OCI-LY1 (cell line): ENCODE data around the gene IRAG1.

ENCODE experiments used
- H2AFZ ChIP-seq: fragments of 200-600 bp; sonication (generic), shearing (Covaris generic); 2 replicates; pipeline ENCODE4 v1.6.0; 2014; ENCODE audit warnings: antibody characterized with exemption, mild to moderate bottlenecking, low read length
- H3F3A ChIP-seq: fragments of 200-600 bp; sonication (generic), shearing (Covaris generic); 2 replicates; pipeline ENCODE4 v1.6.0; 2014; ENCODE audit warnings: mild to moderate bottlenecking, antibody characterized with exemption, low read length, moderate library complexity; ENCODE audit not compliant: insufficient read depth
- H3K27ac ChIP-seq: fragments of 200-600 bp; sonication (generic); 2 replicates; pipeline ENCODE4 v1.5.1; 2014; ENCODE audit warnings: low read length, mixed run types, mild to moderate bottlenecking, low read depth; ENCODE audit not compliant: poor library complexity, severe bottlenecking
- H3K27me3 ChIP-seq: fragments of 200-600 bp; sonication (generic); 2 replicates; pipeline ENCODE4 v1.6.0; 2014; ENCODE audit warnings: antibody characterized with exemption, mild to moderate bottlenecking, low read length, moderate library complexity; ENCODE audit not compliant: insufficient read depth
- H3K36me3 ChIP-seq: fragments of 200-600 bp; sonication (generic); 2 replicates; pipeline ENCODE4 v1.6.1; 2014; ENCODE audit warnings: mild to moderate bottlenecking, antibody characterized with exemption, low read length, moderate library complexity, mixed read lengths; ENCODE audit not compliant: insufficient read depth
- H3K4me1 ChIP-seq: fragments of 200-600 bp; sonication (generic); 2 replicates; pipeline ENCODE4 v1.5.1; 2014; ENCODE audit warnings: mild to moderate bottlenecking, low read length, moderate library complexity; ENCODE audit not compliant: insufficient read depth, severe bottlenecking
- H3K4me2 ChIP-seq: fragments of 200-600 bp; sonication (generic), shearing (Covaris generic); 2 replicates; pipeline ENCODE4 v1.6.1; 2014; ENCODE audit warnings: low read length
- H3K4me3 ChIP-seq: fragments of 200-600 bp; sonication (generic); 2 replicates; pipeline ENCODE4 v1.5.1; 2014; ENCODE audit warnings: low read length, low read depth, mild to moderate bottlenecking, mixed read lengths; ENCODE audit not compliant: poor library complexity, severe bottlenecking
- H3K79me2 ChIP-seq: fragments of 200-600 bp; shearing (Covaris generic); 2 replicates; pipeline ENCODE4 v1.6.1; 2016; ENCODE audit warnings: mixed run types, low read length, mixed read lengths; ENCODE audit not compliant: insufficient read depth
- H3K9ac ChIP-seq: fragments of 200-600 bp; sonication (generic), shearing (Covaris generic); 2 replicates; pipeline ENCODE4 v1.6.1; 2014; ENCODE audit warnings: mild to moderate bottlenecking, low read length, mixed read lengths
- H3K9me2 ChIP-seq: fragments of 200-600 bp; sonication (generic), shearing (Covaris generic); 2 replicates; pipeline ENCODE4 v1.6.1; 2014; ENCODE audit warnings: low read depth, mild to moderate bottlenecking, low read length, mixed read lengths
- H3K9me3 ChIP-seq: fragments of 200-600 bp; shearing (Covaris generic); 2 replicates; pipeline ENCODE4 v1.6.1; 2014; ENCODE audit warnings: low read length, mixed read lengths
- H4K20me1 ChIP-seq: fragments of 200-600 bp; sonication (generic), shearing (Covaris generic); 2 replicates; pipeline ENCODE4 v1.6.0; 2016; ENCODE audit warnings: mild to moderate bottlenecking, low read length; ENCODE audit not compliant: insufficient read depth
- CTCF ChIP-seq: fragments of 200-600 bp; sonication (generic), shearing (Covaris generic); IDR thresholded peaks from 2 replicates; pipeline ENCODE4 v1.5.1; 2017; ENCODE audit warnings: mild to moderate bottlenecking, antibody characterized with exemption, low read length, moderate library complexity, mixed read lengths
- EZH2 ChIP-seq: fragments of 200-600 bp; sonication (generic), shearing (Covaris generic); IDR thresholded peaks from 2 replicates; pipeline ENCODE4 v1.8.0; 2017; ENCODE audit warnings: borderline replicate concordance, mixed run types, mild to moderate bottlenecking, antibody characterized with exemption, low read length, moderate library complexity, mixed read lengths

Gene IRAG1

DNA sequence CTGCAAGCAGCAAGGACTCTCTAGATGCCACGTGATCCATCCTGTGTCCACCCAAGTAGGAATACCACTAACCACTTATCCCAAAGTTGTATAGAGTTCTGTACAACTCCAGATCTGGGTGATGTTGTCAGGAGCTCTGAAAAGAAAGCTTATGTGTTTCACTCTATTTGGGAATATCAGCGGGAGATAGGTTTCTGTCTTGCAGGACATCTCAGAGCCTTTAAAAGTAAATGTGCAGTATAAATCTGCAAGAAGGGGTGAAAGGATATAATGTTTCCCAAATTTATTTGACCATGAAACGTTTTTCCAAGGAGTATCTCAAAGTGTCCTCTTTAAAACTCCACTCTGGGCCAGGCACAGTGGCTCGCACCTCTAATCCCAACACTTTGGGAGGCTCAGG, 13.9 kb downstream of the IRAG1 start:
- Histone ChIP-seq H3K9ac (no peak overlapping the region), H3K9me2 (no peaks in the 10 kb centered on the region), H4K20me1 (no peaks in the 10 kb centered on the region), H3K27me3 (no peaks in the 10 kb centered on the region), H3K36me3 (no peaks in the 10 kb centered on the region), H3F3A (no peaks in the 10 kb centered on the region), H3K4me1 (no peaks in the 10 kb centered on the region), H2AFZ (no peak overlapping the region), H3K79me2 (no peaks in the 10 kb centered on the region), H3K27ac (no peak overlapping the region), H3K4me2 (no peak overlapping the region), H3K4me3 (no peak overlapping the region), H3K9me3 (no peaks in the 10 kb centered on the region)
- TF ChIP-seq CTCF (no peak), EZH2 (no peak)

GRCh38 chr11:10678101-10678500, 15.5 kb downstream of the IRAG1 start:
- Histone ChIP-seq H3K27ac (no peak overlapping the region), H3F3A (no peaks in the 10 kb centered on the region), H3K4me3 (no peak overlapping the region), H3K9ac (no peak overlapping the region), H4K20me1 (no peaks in the 10 kb centered on the region), H3K9me2 (no peaks in the 10 kb centered on the region), H3K4me1 (no peaks in the 10 kb centered on the region), H3K79me2 (no peaks in the 10 kb centered on the region), H3K9me3 (no peaks in the 10 kb centered on the region), H3K4me2 (no peak overlapping the region), H2AFZ (no peak overlapping the region), H3K36me3 (no peaks in the 10 kb centered on the region), H3K27me3 (no peaks in the 10 kb centered on the region)
- no peak for TF ChIP-seq EZH2
- TF ChIP-seq CTCF, result no peak

DNA sequence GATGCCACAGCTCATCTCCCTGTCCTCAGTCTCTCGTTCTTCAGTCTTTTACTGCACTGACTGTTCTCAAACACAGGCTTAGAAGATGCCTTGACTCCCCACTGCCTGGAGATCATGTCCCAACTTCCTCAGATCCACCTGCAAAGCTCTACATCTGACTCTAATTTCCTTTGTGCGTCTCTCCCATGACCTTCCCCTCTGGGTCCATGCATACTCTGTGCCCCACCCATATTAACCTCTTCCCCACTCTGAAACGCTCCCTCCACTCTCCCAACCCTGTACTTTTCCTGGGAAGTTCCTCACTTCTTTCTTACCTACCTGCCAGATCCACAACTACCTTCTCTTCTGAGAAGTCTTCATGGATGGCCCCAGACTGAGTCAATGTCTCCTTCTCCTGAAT, 16.6 kb downstream of the IRAG1 start:
- Histone ChIP-seq H3K9me2 (no peaks in the 10 kb centered on the region), H3K4me2 (no peak overlapping the region), H3K27ac (no peak overlapping the region), H3K36me3 (no peaks in the 10 kb centered on the region), H3K9ac (no peak overlapping the region), H3K4me1 (no peaks in the 10 kb centered on the region), H2AFZ (no peak overlapping the region), H3F3A (no peaks in the 10 kb centered on the region), H3K4me3 (no peak overlapping the region), H3K9me3 (no peaks in the 10 kb centered on the region), H3K79me2 (no peaks in the 10 kb centered on the region), H4K20me1 (no peaks in the 10 kb centered on the region), H3K27me3 (no peaks in the 10 kb centered on the region)
- no peak for TF ChIP-seq CTCF
- no peak for TF ChIP-seq EZH2
